ENCODE results near the gene ITGB8.

GRCh38 chr7:20313626-20314025, 17.1 kb upstream of the ITGB8 start:
- TF ChIP-seq ZNF121 (CRISPR knock-in tag; IDR thresholded peaks at IDR 0.05) (no peak), SP1 (CRISPR knock-in tag; conservative IDR thresholded peaks at IDR 0.05) (no peak), NR1H2 (CRISPR knock-in tag; IDR thresholded peaks at IDR 0.05) (no peak), HMGXB4 (CRISPR knock-in tag; IDR thresholded peaks at IDR 0.05) (no peak)
- TF ChIP-seq, protein P1, sequence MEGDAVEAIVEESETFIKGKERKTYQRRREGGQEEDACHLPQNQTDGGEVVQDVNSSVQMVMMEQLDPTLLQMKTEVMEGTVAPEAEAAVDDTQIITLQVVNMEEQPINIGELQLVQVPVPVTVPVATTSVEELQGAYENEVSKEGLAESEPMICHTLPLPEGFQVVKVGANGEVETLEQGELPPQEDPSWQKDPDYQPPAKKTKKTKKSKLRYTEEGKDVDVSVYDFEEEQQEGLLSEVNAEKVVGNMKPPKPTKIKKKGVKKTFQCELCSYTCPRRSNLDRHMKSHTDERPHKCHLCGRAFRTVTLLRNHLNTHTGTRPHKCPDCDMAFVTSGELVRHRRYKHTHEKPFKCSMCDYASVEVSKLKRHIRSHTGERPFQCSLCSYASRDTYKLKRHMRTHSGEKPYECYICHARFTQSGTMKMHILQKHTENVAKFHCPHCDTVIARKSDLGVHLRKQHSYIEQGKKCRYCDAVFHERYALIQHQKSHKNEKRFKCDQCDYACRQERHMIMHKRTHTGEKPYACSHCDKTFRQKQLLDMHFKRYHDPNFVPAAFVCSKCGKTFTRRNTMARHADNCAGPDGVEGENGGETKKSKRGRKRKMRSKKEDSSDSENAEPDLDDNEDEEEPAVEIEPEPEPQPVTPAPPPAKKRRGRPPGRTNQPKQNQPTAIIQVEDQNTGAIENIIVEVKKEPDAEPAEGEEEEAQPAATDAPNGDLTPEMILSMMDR (IDR thresholded peaks at IDR 0.05), result no peak
